HG03378 (cell line): ENCODE results near the gene SMAD1.
"Not testable (repeated sequence)": the region's sequence is repeated elsewhere in the genome, so short reads cannot be mapped to it uniquely, and the experiment has no call there.

Experiments
- ATAC-seq: cut with Tn5 transposase; IDR thresholded peaks from one replicate; pipeline ENCODE4 v1.9.1; 2021; ENCODE audit warnings: mild to moderate bottlenecking, moderate library complexity; ENCODE audit not compliant: unreplicated experiment

SMAD1 gene

GRCh38 chr4:145554691-145555090 lies 73.0 kb downstream of the SMAD1 start:
- no peak for ATAC-seq

- peak; percentile 79 for ATAC-seq
These were observed 76.1 kb downstream of the SMAD1 start for GRCh38 chr4:145557720-145558119.

GRCh38 chr4:145563293-145563985 lies 81.8 kb downstream of the SMAD1 start:
- ATAC-seq = no peak

GRCh38 chr4:145564540-145564939 lies 82.9 kb downstream of the SMAD1 start:
- no peak for ATAC-seq

- ATAC-seq = peak; percentile 76
These were observed 83.7 kb downstream of the SMAD1 start for GRCh38 chr4:145565328-145565727.

- ATAC-seq = no peak
These were observed 84.5 kb downstream of the SMAD1 start for GRCh38 chr4:145566086-145566708.

- no peak for ATAC-seq
These were observed 85.1 kb downstream of the SMAD1 start for GRCh38 chr4:145566768-145567167.

GRCh38 chr4:145567516-145567915 lies 85.9 kb downstream of the SMAD1 start:
- no peak for ATAC-seq

GRCh38 chr4:145574546-145574945 lies 92.9 kb downstream of the SMAD1 start:
- not testable (repeated sequence) for ATAC-seq

GRCh38 chr4:145580906-145581305 lies 99.3 kb downstream of the SMAD1 start:
- no peak for ATAC-seq

- no peak for ATAC-seq
These were observed 101.8 kb downstream of the SMAD1 start for GRCh38 chr4:145583191-145584055.

GRCh38 chr4:145587088-145587754 lies 105.6 kb downstream of the SMAD1 start:
- no peak for ATAC-seq

- not testable (repeated sequence) for ATAC-seq
These were observed 107.7 kb downstream of the SMAD1 start for GRCh38 chr4:145589381-145589780.

- no peak for ATAC-seq
These were observed 108.5 kb downstream of the SMAD1 start for GRCh38 chr4:145589916-145590702.

GRCh38 chr4:145602129-145602760 lies 120.6 kb downstream of the SMAD1 start:
- no peak for ATAC-seq

- no peak for ATAC-seq
These were observed 124.3 kb downstream of the SMAD1 start for GRCh38 chr4:145605941-145606340.
